Astrocyte (in vitro differentiated cells and primary cell): Measurements from ENCODE around the gene DKC1.

Experiments
- CTCF ChIP-seq: IDR thresholded peaks from 2 replicates; pipeline ENCODE4 v1.5.1; 2011; ENCODE audit warnings: low read depth, mild to moderate bottlenecking, inconsistent platforms, low read length, moderate library complexity; ENCODE audit not compliant: insufficient read depth
- EZH2 ChIP-seq: IDR thresholded peaks from 2 replicates; pipeline ENCODE4 v1.6.1; 2012; ENCODE audit warnings: mild to moderate bottlenecking, low read length, inconsistent platforms; ENCODE audit not compliant: insufficient read depth

GRCh38 chrX:154815274-154815818 is 52.7 kb downstream of the DKC1 start:
- no peak for TF ChIP-seq CTCF
- no peak for TF ChIP-seq EZH2
